GM23338 (cell line): ENCODE measurements around the gene MAP3K15.

Experiments used
- CTCF ChIP-seq, 2 experiments: fragments of 200-600 bp in 1 of 2; sonication (generic) in 1 of 2; conservative IDR thresholded peaks; 2 replicates each; pipeline versions ENCODE4 v1.5.1 to v1.6.1; 2016 to 2017; ENCODE audit warnings: antibody characterized with exemption in 2 of 2, low read depth in 2 of 2, mild to moderate bottlenecking in 2 of 2, moderate library complexity in 1 of 2
- EZH2 ChIP-seq: fragments of 200-600 bp; sonication (generic); IDR thresholded peaks from one replicate; pipeline ENCODE4 v1.8.0; 2017; ENCODE audit warnings: antibody characterized with exemption, mild to moderate bottlenecking, low read depth; ENCODE audit not compliant: unreplicated experiment
- EZH2phosphoT487 ChIP-seq: fragments of 200-600 bp; sonication (generic); IDR thresholded peaks from one replicate; pipeline ENCODE4 v1.8.1; 2018; ENCODE audit warnings: antibody characterized with exemption; ENCODE audit not compliant: unreplicated experiment
- JUNB ChIP-seq: IDR thresholded peaks from one replicate; pipeline ENCODE4 v1.6.1; 2016; ENCODE audit warnings: antibody characterized with exemption; ENCODE audit not compliant: unreplicated experiment
- POLR2AphosphoS5 ChIP-seq: IDR thresholded peaks from 2 replicates; pipeline ENCODE4 v1.6.1; 2016; ENCODE audit warnings: antibody characterized with exemption, low read depth
- REST ChIP-seq: IDR thresholded peaks from one replicate; pipeline ENCODE4 v1.6.1; 2018; ENCODE audit warnings: antibody characterized with exemption; ENCODE audit not compliant: unreplicated experiment
- ZNF462 ChIP-seq: fragments of 250-450 bp; sonication (Bioruptor Pico); IDR thresholded peaks from 2 replicates; pipeline ENCODE4 v1.5.0; 2020; ENCODE audit warnings: mild to moderate bottlenecking, moderate library complexity

GRCh38 chrX:19563327-19563726, 48.0 kb upstream of the MAP3K15 start:
- TF ChIP-seq CTCF (conservative IDR thresholded peaks at IDR 0.05; ENCODE audit: low read depth in 2 of 2) (no peak), POLR2AphosphoS5 (no peak), REST (no peak), JUNB (no peak), EZH2 (no peak), ZNF462 (CRISPR knock-in tag) (no peak), EZH2phosphoT487 (no peak)
